ENCODE data around the gene GSN.
A peak's percentile ranks its signal among the peaks of the same experiment; 100 is the strongest.

GSN gene

GRCh38 chr9:121376214-121376830 is 108.4 kb downstream of the GSN start:
- DNase-seq = peak; percentile 55 to 60

DNA sequence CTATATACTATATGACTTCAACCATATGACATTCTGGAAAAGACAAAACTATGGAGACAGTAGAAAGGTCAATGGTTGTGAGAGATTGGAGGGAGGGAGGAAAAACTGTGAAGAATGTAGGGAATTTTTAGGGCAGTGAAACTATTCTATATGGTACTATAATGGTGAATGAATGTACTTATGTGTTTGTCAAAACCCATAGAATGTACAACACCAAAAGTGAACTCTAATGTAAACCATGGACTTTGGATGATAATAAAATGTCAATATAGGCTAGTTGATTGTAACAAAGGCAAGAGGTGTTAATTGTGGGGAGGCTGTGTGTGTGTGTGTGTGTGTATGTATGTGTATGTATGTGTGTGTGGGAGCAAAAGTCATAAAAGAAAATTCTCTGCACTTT is 112.9 kb downstream of the GSN start:
- no peak for DNase-seq
